ENCODE measurements around the gene CNTNAP5. TPM values are rescaled to one million over a fixed set of nuclear protein-coding genes. Genes with fewer than 3 reads are reported as not detected.

Gene CNTNAP5
- polyA plus RNA-seq, 4 donors, result 0.04 to 0.19 (median 0.04) TPM; not detected in 1

DNA sequence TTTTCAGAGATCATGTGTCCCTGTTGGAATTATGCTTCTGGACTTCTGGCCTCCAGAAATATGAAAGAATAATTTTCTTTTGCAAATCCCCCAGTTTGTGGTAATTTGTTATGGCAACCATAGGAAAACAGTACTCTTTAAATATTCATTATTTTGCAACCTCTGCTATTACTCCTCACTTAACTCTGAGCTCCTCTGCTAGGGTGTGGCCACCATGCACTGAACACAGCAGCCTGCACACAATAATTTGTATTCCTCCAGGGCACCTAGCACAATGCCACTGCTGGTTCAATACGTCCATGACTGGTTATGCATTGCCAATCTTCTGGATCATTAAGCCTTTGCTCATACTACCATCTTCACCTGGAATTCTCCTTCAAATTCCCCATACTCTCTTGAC lies 232.0 kb downstream of the CNTNAP5 start:
- DNase-seq (ENCODE audit: low read depth in 4 of 4, low spot score in 3 of 4), result no peak

DNA sequence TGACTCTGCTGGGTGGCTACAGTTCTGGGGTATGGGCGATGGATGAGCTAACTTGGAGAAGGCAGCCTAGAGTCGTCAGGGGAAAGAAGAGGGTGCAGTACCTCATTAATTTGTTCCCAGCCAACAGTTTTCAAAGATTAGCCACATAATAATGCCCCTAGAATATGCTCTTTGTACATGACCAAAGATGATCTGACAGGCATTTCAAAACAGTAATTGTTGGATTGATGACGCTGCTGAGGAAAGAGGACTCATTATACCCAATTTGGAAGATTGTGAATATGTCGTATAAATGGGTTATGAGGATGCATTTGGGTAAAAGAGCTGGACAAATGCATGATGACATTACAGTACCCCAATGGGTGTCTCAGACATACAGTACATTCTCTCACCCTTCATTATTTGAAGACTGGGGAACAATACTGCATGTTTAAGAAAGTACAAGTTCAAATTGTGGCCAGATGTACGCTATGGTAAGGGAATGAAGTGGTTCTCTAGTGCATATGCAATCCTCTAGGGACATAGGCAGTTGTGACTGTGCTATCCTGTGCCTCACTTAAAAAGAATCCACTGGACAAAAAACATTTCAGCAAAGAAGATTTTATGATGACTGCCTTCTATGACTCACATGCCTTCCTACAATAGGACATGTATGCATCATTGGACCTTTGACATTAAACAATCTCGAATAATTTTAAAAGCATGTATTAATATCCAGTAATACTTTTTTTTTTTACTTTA lies 233.2 kb downstream of the CNTNAP5 start:
- no peak for DNase-seq (ENCODE audit: low read depth in 4 of 4, low spot score in 3 of 4)

DNA sequence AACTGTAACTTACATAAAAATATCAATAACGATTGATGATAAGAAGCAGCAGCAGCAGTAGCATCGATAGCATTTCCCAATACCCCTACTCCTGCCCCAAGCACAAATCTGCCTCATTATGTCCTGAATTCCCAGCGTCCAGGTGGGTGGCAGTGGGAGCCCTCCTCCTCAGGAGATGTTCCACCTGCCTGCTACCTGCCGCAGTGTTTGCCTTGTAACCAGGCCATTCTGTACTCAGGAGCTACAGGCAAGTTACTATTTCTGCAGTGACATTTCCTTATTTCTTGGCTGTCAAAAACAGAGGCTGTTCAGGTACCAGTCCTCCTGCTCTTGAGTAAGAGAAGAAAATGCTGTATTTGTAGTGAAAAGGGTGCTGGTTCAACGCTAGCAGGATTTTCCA lies 236.4 kb downstream of the CNTNAP5 start:
- DNase-seq (ENCODE audit: low read depth in 4 of 4, low spot score in 3 of 4), result no peak

DNA sequence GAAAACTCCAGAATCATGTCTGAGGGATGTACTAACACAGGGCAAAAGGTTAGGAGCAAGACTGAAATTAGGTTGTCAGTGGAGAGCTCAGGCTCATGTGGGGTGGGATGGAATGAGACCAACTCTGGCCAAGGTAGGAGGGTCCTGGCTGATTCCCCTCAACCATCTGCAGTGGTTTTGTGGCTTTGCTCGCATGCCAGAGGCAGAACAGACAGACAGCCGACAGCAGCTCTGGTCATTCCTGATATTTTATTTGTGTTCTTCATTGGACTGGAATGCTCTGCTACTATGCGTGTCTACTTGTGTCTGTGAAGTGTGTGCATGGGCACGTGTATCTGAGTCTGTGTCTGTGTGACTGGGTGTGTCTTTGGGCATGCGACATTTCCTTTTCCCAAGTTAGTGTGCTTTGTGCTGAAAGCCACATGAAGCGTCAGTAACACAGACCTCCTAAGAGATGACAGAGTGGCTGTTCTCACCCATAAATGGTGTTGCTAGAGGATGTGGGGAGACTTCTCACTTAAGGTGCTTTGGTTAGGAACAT lies 239.5 kb downstream of the CNTNAP5 start:
- DNase-seq (ENCODE audit: low read depth in 4 of 4, low spot score in 3 of 4), result no peak

DNA sequence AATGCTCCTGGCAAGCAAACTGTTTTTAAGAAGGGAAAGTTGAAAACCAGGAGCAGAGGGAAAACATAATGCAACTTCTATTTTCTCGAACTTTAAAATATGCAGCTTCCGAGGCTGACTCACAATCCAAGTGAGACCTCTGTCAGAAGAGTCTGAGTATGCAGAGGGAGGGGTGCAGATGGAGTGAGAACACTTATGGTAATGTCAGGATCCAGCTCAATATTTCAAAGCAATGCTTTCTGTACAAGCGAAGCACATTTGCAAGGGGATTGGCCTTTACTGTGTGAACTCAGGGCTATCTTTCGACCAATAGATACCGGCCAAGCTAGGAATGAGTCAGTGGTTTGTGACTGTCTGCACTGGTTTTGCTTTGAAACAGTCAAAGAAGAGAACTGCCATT lies 242.7 kb downstream of the CNTNAP5 start:
- no peak for DNase-seq (ENCODE audit: low read depth in 4 of 4, low spot score in 3 of 4)

DNA sequence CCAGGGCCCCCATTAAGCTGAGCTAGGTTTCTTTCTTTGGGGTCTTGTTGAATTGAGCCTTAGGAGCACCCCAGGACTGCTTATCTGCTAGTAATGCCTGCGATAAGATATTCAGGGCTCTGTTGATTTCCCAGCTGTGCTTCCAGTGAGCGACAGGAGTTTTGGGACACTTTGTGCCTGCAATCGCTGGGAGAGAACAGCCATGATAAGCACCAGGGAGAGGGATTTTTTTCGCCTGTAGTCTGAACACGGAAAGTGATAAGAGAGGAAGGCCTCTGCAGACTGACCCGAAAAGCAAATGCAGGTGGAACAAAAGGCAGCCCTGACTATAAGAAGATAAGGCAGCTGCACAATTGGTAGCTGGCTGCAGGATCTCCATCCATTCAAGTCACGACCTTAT lies 244.3 kb downstream of the CNTNAP5 start:
- no peak for DNase-seq (ENCODE audit: low read depth in 4 of 4, low spot score in 3 of 4)

DNA sequence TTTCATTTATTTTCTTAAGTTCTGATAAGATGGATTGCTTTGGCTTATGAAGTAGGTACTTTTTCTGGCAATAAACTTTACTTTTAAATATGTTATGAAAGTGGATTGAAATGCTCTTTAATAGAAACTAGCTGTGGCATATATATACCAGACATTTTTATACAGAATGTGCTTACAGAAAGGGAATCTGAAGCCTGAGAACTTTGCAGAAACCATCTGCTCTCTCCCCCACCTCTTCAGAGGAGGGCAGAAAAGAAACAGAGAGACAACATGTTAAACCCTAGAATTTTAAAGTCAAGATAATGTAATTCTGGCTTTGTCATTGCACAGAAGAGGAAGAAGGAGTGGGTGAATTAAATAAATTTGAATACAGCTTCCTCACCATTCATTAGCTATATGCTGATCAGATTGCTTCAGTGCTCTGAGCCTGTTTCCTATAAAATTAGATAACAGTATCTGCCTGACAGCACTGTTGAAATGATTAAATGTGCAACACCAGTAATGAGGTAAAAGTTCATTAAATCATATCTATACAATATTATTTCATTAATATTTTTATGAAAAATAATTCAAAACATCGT lies 247.3 kb downstream of the CNTNAP5 start:
- DNase-seq (ENCODE audit: low read depth in 4 of 4, low spot score in 3 of 4), result no peak

DNA sequence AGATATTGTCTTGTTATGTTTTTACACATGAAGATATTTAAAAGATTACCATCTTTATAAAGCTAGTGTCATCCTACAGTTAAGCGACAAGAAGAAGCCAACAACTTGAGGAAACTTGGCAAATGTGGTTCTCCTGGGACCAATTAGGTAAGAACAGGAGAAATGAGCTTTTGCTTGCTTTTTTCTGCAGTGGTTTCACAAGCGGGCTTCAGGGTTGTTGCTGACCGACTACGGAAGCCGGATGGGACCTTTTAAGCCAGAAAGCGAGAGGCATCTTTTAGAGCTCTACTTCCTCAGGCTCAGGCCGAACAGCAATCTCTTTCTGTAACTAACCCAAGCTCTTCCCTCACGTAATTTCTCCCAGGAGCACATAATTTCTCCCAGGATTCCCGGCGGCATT lies 256.5 kb downstream of the CNTNAP5 start:
- DNase-seq (ENCODE audit: low read depth in 4 of 4, low spot score in 3 of 4), result no peak

DNA sequence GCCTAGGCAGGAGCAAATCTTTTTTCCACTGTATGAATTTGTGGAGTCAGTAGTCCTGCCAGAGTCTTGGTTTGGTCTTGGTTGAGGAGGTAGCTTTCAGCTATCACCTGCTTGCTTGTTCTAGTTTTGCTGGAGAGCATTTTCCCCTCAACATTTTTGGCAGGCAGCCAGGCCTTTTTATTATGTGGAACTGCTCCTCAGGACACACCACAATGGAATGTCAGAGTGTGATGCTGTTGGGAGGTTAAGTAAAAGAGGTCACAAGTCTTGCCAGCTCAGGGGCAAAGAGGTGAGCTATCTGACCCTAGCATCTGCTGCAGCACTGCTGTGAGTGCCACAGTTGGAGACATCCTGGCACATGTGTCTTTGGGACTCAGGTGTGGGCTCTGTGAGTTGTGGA lies 258.0 kb downstream of the CNTNAP5 start:
- DNase-seq (ENCODE audit: low read depth in 4 of 4, low spot score in 3 of 4), result no peak

DNA sequence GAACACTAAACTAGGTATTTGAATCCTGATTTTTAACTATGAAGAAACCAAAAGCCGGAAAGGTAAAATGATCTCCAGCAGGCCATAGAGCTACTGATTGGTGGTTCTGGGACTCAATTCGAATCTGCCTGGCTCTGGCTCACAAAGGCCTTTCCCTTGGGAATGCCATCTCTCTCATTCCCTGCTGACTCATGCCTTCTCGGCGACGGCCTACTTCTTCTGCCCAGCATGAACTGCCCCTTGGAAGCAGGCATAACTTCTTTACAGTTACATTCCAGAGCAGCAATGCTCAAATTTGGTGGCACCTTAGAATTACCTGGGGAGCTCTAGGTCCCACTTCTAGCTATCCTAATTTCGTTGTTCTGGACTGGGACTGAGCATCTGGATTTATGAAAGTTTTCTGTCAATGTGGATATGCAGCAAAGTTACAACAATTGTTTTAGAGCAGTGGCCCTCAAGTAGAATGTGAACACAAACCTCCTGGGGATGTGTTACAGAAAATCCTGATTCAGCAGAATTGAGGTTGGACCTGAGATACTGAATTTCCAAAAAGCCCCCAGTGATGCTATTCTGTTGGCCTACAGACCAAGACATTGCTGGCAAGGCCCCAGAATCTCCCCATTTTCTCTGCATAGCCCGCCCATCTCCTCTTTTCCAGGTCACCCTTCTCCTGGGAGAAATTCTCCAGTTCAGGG lies 261.1 kb downstream of the CNTNAP5 start:
- no peak for DNase-seq (ENCODE audit: low read depth in 4 of 4, low spot score in 3 of 4)

DNA sequence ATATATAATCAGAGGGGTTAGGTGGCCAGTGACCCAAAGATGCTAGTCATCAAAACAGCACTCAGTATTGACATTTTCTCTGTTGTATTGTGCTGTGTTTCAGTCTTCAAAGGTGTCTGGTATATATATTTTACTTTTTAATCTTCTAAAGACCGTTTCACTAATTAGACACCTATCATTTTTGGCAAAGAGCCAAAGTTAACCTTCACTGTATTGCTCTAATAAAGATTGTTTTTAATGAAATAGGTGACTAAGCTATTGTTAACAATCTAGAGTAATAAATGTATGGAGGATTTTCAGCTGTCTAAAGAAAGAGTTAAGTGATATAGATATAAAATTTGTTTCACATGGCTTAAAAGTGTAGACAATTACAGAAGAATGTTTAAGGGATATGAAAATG lies 264.0 kb downstream of the CNTNAP5 start:
- DNase-seq (ENCODE audit: low read depth in 4 of 4, low spot score in 3 of 4), result no peak

DNA sequence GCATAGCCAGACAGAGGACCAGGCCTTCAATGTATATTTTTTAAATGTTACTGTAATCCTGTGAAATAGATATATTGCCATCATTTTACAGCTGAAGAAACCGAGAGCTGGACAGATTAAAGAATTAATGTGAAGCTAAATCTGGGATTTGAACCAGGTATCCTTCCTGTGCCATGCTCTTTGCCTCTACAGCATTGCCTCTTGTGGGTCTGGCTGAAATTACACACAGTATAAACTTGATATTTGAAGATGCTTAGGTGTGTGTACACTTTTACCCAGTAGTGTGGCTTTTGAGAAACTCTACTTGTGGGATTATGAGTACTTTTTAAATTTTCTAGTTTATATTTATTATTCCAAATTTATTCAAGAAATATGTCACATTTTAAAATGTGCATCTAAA lies 264.5 kb downstream of the CNTNAP5 start:
- no peak for DNase-seq (ENCODE audit: low read depth in 4 of 4, low spot score in 3 of 4)

DNA sequence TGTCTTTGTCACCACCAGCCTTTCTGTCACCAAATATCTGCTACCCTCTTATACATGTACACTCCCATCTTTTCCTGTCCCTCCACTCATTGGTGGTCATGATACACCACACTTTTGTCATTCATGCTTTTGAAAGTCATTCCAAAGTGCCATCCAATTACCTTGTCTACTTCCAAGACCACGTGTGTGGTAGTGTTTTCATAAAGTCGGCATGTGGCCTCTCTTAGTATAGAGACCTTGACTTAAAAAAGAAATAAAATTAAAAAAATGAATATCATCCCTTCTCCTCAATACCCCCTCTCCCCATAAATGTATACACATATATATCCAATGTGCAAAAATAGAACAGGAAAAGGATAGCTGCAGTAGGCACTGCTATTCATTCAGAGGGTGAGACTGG lies 271.4 kb downstream of the CNTNAP5 start:
- no peak for DNase-seq (ENCODE audit: low read depth in 4 of 4, low spot score in 3 of 4)

DNA sequence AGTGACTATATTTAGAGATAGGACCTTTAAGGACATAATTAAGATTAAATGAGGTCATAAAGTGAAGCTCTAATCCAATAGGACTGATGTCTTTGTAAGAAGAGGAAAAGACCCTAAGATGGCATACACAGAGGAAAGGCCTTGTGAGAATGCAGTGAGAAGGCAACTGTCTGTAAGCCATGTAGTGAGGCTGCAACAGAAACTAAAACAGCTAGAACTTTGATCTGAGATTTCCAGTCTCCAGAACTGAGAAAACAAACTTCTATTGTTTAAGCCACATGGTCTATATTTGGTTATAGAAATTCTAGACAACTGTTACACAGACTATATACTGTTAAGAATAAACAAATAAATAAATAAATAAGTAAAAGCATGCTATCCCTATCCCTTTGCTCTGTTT lies 276.8 kb downstream of the CNTNAP5 start:
- DNase-seq (ENCODE audit: low read depth in 4 of 4, low spot score in 3 of 4), result no peak

DNA sequence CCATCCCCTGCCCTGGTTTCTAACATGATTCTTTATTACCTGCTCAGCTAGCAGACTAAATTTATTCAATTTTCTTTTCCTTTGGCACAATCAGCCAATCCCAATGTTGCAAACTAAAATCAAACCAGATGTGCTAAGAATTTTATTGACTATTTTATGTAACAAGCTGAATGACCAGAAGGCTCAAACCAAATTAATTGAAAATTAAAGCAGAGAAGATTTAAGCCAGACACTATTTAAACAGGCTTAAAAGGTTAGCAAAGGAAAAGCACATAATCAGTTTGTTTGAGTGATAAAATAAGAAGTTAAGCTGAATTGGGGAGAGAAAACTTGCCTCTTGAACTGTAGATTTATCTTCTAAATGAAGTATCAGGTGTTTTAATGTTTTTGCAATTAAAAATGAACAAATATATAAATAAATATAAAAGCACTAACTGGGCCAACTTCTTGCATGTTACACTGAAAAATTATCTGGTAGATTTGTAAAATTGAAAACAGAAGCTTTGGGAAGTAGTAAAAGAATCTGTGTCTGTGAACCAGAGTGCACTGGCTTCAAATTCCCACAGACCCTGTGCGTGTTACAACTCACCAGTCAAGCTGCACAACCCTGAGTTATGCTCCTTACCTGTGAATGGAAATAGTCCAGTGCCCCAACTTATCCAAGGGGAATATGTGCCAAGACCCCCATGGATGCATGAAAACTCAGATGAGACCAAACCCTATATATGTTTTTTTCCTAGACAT lies 283.4 kb downstream of the CNTNAP5 start:
- DNase-seq (ENCODE audit: low read depth in 4 of 4, low spot score in 3 of 4), result no peak

DNA sequence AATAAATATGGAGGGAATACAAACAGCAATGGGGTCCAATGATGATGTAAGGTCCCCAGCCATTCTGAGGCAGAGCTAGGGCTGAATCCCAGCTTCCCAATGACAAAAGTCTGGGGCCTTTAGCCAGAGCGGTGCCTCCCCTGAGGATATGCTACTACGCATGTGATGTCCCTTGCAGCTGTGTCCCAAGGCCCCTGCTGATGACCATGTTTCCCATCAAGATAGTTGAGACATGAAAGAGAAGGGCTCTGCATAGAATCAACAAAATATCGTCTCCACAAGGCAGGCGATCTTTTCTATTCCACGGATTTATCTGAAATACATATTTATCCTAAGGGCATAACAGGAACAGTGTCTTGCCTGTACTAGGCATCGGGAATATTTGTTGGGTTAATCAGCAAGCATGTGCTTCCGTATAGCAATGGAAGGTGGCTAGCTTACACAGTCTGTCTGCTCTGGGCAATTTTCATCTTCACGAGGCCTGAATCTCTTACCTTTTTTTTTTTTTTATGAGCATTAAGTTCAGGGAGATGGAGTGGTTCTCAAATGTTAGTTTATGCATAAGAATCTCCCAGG lies 284.6 kb downstream of the CNTNAP5 start:
- no peak for DNase-seq (ENCODE audit: low read depth in 4 of 4, low spot score in 3 of 4)

DNA sequence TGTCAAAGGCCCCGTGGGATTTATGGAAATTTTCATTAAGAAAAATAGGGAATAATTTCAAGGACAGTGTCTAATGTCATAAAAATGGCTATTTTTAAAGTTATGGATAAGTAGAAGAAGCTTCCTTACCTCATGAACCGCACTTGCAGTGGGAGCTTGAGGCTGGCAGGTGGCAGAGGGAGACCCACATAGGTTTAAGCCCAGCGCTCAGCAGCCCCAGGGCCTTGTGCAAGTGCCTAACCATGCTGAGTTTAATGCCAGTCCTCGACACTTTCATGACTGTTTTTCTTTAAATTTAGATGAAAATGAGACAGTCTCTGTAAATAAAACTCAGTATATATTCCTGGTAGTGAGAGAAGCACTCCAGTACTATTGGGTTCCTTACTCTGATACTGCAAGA lies 285.6 kb downstream of the CNTNAP5 start:
- no peak for DNase-seq (ENCODE audit: low read depth in 4 of 4, low spot score in 3 of 4)

DNA sequence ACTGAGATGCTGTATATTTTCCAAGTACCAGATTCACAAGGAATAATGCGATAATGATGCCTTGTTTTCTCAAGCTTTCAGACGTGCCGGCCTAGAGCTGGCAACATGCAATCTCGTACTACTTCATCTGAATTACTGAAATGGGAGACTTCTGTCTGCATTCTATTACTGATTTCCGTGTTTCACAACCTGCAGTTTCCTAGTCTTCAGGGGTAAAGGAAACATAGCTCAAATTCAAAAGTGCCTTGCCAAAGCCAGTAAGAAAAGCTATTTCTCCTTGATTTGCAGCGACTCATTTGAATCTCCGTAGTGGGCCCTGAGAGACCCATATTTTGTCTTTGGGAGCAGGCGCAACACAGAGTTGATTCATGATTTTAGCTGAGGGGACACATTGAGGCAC lies 289.0 kb downstream of the CNTNAP5 start:
- no peak for DNase-seq (ENCODE audit: low read depth in 4 of 4, low spot score in 3 of 4)

DNA sequence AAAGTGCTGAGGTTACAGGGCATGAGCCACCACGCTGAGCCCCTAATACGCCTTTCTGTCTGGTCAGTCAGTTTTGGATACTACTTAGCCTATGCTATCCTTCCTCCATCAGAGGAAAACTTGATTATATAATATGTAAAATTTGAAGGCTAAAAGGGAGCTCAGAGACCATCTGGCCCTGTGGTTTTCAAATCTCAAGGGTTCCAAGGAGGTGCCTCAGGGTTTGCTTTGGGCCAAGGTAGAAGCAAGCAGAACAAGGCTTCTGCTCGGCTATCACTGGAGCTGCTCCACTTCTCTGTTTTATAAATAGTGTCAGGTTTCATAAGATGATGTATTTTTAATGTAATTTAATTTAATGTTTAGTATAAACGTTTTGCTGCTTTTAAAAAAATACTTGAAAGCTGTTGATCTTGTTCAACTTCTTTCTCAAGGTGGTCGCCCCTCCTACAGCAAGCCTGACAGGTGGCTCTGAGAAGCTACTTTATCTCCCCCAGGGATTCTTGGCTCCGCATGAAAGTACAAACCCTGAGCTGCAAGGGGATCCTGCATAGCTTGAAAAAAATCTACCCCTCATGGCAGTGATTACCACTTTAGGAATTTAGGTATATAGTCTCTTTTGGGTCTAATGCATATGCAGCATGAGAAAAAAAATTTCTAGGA lies 290.3 kb downstream of the CNTNAP5 start:
- no peak for DNase-seq (ENCODE audit: low read depth in 4 of 4, low spot score in 3 of 4)

DNA sequence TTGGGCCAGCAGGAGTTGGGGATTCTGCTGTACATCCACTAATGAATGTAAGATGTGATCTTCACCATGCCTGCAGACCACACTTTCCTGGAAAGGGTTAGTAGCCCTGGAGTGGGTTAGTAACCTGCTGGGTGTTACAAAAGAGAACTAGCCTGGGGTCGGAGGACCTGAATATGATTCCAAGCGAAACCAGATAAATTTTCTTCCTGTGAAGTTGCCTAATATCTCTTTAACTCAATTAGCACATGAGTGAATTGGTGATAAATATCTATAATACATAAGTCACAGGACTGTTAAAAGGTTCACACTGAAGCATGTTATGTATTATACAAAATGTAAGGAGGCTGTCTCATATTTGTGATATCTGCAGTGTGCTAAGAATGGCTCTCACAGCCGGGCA lies 291.0 kb downstream of the CNTNAP5 start:
- no peak for DNase-seq (ENCODE audit: low read depth in 4 of 4, low spot score in 3 of 4)

All from right renal pelvis (tissue), 4 donors.